Measurements from ENCODE around the gene HEBP2. TPM values are rescaled to one million over a fixed set of nuclear protein-coding genes. Genes with fewer than 3 reads are reported as not detected.

The HEBP2 gene
- total RNA-seq, 2 experiments from 2014 or later = 37.2 to 43.1 TPM

GRCh38 chr6:138403324-138403800 is 661 bp upstream of the HEBP2 start:
- peaks cover 4% of the 10 kb centered on the region for H3K27me3 Mint-ChIP-seq
- peak; percentile 24 for ATAC-seq
- DNase-seq = peak; percentile 59
- H3K36me3 Mint-ChIP-seq = peaks cover 17% of the 10 kb centered on the region
- no peaks in the 10 kb centered on the region for H3K9me3 Mint-ChIP-seq (ENCODE audit: low read depth)
- H3K4me3 Mint-ChIP-seq = peak overlapping the region; percentile 75
- CTCF ChIA-PET = interaction anchor here (0.5 to 3.3 kb wide), 10 partner anchors 9 to 287 kb away, joined by 3 to 18 read pairs (median 4); no protein-coding TSS in a partner anchor
- H3K4me1 Mint-ChIP-seq = peaks cover 16% of the 10 kb centered on the region
- peak overlapping the region; percentile 80 for H3K27ac Mint-ChIP-seq

DNA sequence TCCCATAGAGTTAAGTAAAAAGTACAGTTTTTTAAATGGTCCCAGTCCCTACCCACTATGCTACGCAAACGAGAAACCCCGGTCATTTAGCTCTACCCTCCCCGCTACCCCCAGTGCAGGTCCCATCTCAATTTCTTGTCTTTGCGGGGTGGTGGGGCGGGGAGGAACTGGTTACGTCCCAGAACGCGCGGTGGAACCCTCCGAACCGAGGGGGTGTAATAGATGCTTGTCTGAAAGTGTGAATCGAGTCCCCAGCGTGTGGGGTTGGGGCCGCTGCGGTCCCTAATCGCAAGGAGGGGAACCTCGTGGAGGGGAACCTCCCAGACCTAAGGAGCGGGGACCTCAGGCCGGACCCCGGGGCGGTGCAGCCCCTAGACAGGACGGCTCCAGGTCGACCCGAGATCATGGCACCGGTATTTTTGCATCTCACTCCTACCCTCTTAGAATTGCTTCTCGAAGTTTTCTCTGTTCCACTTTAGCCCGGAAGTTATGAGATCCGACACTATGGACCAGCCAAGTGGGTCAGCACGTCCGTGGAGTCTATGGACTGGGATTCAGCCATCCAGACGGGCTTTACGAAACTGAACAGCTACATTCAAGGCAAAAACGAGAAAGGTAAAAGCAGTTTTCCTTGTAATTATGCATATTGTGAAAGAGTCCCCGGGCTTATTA is 779 bp downstream of the HEBP2 start:
- peaks cover 4% of the 10 kb centered on the region for H3K27me3 Mint-ChIP-seq
- H3K9me3 Mint-ChIP-seq (ENCODE audit: low read depth) = no peaks in the 10 kb centered on the region
- CTCF ChIA-PET = interaction anchor here (1.0 to 3.3 kb wide), 7 partner anchors 11 to 399 kb away, joined by 4 to 18 read pairs (median 4); no protein-coding TSS in a partner anchor
- H3K4me1 Mint-ChIP-seq = peaks cover 25% of the 10 kb centered on the region
- DNase-seq (peak; percentile 55), ATAC-seq (no peak)
- peaks cover 28% of the 10 kb centered on the region for H3K36me3 Mint-ChIP-seq
- H3K4me3 Mint-ChIP-seq = peak overlapping the region; percentile 81
- peak overlapping the region; percentile 77 for H3K27ac Mint-ChIP-seq

DNA sequence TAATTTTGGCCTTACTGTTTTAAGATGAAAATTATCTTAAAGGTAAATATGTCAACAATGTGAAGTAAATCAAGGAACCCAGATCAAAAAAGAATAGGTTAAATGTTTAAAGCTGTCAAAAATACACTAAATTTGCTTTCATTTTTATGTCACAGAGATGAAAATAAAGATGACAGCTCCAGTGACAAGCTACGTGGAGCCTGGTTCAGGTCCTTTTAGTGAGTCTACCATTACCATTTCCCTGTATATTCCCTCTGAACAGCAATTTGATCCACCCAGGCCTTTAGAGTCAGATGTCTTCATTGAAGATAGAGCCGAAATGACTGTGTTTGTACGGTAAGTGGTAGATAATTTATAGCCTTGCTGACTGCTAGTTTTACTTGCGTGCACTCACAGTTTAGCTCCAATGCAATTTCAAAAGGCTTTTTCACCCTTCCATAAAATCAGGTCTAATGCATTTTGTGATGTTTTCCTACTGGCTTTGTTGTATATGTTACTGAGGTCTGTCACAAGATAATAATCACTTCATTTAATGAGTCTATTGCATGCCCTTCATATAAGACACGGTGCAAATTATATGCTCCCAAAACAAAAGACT is 1.9 kb downstream of the HEBP2 start:
- H3K27ac Mint-ChIP-seq = peak overlapping the region; percentile 37
- H3K27me3 Mint-ChIP-seq = peaks cover 4% of the 10 kb centered on the region
- CTCF ChIA-PET = interaction anchor here (1.2 to 1.4 kb wide), 2 partner anchors 103 to 290 kb away, joined by 4 read pairs; no protein-coding TSS in a partner anchor
- H3K4me3 Mint-ChIP-seq = peak overlapping the region; percentile 39
- H3K4me1 Mint-ChIP-seq = peaks cover 33% of the 10 kb centered on the region
- ATAC-seq (no peak), DNase-seq (no peak)
- no peaks in the 10 kb centered on the region for H3K9me3 Mint-ChIP-seq (ENCODE audit: low read depth)
- peaks cover 34% of the 10 kb centered on the region for H3K36me3 Mint-ChIP-seq

GRCh38 chr6:138406443-138406842 is 2.4 kb downstream of the HEBP2 start:
- Mint-ChIP-seq H3K27ac (peak overlapping the region; percentile 37), H3K36me3 (peaks cover 37% of the 10 kb centered on the region), H3K27me3 (peaks cover 4% of the 10 kb centered on the region), H3K4me3 (no peak overlapping the region), H3K4me1 (peaks cover 38% of the 10 kb centered on the region), H3K9me3 (ENCODE audit: low read depth) (no peaks in the 10 kb centered on the region)
- ATAC-seq = no peak
- no peak for DNase-seq
- CTCF ChIA-PET = interaction anchor here (1.2 to 1.4 kb wide), 2 partner anchors 103 to 290 kb away, joined by 4 read pairs; no protein-coding TSS in a partner anchor

DNA sequence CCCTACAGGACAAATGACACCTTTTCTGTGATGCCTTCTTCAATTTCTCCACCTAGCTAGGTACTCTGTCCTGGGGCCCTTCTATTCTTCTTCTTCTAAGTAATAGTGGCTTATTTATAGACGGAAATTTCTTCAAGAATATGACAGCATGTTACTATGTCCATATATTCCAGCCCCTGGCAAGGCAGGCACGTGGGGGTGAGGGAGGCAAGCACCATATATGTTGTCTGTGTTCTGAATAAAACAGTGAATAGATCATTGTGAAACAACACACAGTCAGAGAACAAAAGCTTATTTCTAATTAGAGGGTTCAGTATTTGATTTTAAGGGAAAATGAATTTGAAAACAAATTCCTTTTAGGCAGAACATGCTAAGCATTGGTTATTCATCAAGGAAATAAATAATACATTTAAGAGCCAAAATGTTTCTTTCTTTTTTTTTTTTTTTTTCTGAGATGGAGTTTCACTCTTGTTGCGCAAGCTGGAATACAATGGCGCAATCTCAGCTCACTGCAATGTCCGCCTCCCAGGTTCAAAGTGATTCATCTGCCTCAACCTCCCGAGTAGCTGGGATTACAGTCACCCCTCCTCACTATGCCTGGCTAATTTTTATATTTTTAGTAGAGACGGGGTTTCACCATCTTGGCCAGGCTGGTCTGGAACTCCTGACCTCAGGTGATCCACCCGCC is 6.2 kb downstream of the HEBP2 start:
- H3K9me3 Mint-ChIP-seq (ENCODE audit: low read depth) = no peaks in the 10 kb centered on the region
- no peaks in the 10 kb centered on the region for H3K27me3 Mint-ChIP-seq
- no peak overlapping the region for H3K4me3 Mint-ChIP-seq
- DNase-seq (no peak), ATAC-seq (no peak)
- H3K4me1 Mint-ChIP-seq = peaks cover 36% of the 10 kb centered on the region
- H3K27ac Mint-ChIP-seq = no peak overlapping the region
- peaks cover 62% of the 10 kb centered on the region for H3K36me3 Mint-ChIP-seq
- CTCF ChIA-PET = interaction anchor here (1.0 to 1.4 kb wide), 3 partner anchors 15 to 294 kb away, joined by 3 read pairs; no protein-coding TSS in a partner anchor

GRCh38 chr6:138410972-138411880 is 7.2 kb downstream of the HEBP2 start:
- CTCF ChIA-PET = interaction anchor here (0.9 to 1.3 kb wide), 2 partner anchors 14 to 100 kb away, joined by 3 to 4 read pairs; no protein-coding TSS in a partner anchor
- no peaks in the 10 kb centered on the region for H3K27me3 Mint-ChIP-seq
- peaks cover 60% of the 10 kb centered on the region for H3K36me3 Mint-ChIP-seq
- no peak for DNase-seq
- H3K4me3 Mint-ChIP-seq = no peak overlapping the region
- H3K27ac Mint-ChIP-seq = peak overlapping the region; percentile 66
- H3K9me3 Mint-ChIP-seq (ENCODE audit: low read depth) = no peaks in the 10 kb centered on the region
- H3K4me1 Mint-ChIP-seq = peaks cover 30% of the 10 kb centered on the region
- peak; percentile 83 for ATAC-seq

DNA sequence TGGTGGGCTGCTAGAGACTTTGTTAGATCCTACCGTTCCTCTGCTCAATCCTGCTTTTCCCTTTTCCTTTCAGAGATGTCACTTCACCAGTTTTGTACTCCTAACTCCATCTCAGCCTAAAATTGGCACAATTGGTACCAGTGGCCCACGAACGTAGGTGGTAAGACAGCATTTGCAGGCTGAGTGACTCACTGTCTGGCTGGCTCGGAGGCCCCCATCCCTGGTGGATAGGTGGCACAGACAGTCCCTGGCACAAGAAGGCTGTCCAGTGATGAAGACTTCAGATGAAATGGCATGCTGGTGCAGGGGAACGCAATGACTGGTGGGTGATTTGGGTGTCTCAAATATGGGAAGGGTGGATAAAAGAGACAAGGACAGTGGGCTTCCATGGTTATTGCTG is 11.1 kb downstream of the HEBP2 start:
- H3K27me3 Mint-ChIP-seq = no peaks in the 10 kb centered on the region
- CTCF ChIA-PET = no interaction called here
- H3K36me3 Mint-ChIP-seq = peaks cover 46% of the 10 kb centered on the region
- ATAC-seq = no peak
- no peak for DNase-seq
- H3K27ac Mint-ChIP-seq = no peak overlapping the region
- no peaks in the 10 kb centered on the region for H3K9me3 Mint-ChIP-seq (ENCODE audit: low read depth)
- H3K4me3 Mint-ChIP-seq = no peak overlapping the region
- peaks cover 17% of the 10 kb centered on the region for H3K4me1 Mint-ChIP-seq

- Mint-ChIP-seq H3K27ac (no peak overlapping the region), H3K9me3 (ENCODE audit: low read depth) (no peaks in the 10 kb centered on the region), H3K4me3 (no peak overlapping the region), H3K36me3 (peaks cover 42% of the 10 kb centered on the region), H3K4me1 (peaks cover 8% of the 10 kb centered on the region), H3K27me3 (no peaks in the 10 kb centered on the region)
- no peak for DNase-seq
- ATAC-seq = no peak
- CTCF ChIA-PET = interaction anchor here (1.0 to 1.6 kb wide), 2 partner anchors 11 to 93 kb away, joined by 5 read pairs; no protein-coding TSS in a partner anchor
These were observed 12.2 kb downstream of the HEBP2 start for GRCh38 chr6:138416206-138416605.

DNA sequence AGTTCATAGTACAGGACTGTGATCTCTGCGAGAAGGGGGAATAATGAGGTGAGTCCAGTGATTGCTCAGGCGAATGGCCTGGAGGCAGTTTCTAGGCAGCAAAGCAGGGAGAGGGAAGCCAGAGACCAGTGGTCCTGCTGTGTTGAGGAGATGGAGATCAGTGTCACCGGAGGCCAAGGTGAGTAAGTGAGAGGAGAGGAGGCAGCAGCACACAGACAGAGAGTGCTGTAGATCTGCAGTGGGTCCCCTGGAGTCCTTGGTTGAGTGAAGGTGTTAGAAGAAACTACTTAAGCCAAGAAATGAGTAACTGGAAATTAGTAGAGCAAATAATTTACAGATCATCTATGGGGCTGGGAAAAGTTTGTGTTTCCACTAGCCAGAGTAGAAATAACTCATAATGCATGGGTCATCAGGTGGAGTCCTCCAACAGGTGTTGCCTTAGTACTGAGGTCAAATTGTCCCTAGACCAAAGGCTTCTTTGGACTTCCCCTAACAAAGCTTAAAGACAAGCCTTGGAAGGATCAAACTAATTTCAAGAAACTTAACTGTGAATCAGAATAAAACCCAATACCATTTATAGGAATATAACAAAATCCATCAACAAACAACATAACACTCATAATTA is 13.6 kb downstream of the HEBP2 start:
- Mint-ChIP-seq H3K4me1 (no peaks in the 10 kb centered on the region), H3K27ac (no peak overlapping the region), H3K9me3 (ENCODE audit: low read depth) (no peaks in the 10 kb centered on the region), H3K36me3 (peaks cover 33% of the 10 kb centered on the region), H3K4me3 (no peak overlapping the region), H3K27me3 (no peaks in the 10 kb centered on the region)
- no peak for DNase-seq
- CTCF ChIA-PET = interaction anchor here (1.5 kb wide), 1 partner anchor 12 kb away, joined by 3 read pairs; no protein-coding TSS in a partner anchor
- ATAC-seq = no peak

DNA sequence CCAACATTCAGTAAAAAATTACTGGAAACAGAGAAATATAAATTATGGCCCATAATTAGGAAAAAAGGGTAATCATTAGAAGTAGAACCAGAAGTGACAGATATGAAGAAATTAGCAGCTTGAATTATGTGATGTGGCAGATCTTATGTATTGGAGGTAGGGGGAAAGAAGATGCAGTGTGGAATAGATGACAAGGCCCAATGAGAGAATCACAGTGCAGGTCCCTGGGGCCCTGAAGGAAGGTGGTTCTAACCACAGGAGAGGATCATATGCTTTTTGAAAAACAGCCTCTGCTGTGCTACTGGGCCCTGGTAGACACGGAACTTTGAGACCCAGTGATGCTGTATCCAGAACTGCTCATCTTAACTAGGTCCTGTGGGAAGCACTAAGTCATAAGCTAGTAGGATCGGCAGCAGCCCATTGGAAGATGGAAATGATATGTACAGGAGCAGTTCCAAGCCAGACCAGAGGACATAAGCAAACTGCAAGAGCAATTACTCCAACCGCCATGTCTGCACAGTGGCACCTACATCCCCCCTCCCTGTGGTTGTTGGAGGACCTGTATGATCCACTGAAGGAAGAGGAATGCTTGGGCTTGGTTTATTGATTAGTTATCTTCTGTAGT is 14.2 kb downstream of the HEBP2 start:
- ATAC-seq = no peak
- peaks cover 27% of the 10 kb centered on the region for H3K36me3 Mint-ChIP-seq
- H3K4me3 Mint-ChIP-seq = no peak overlapping the region
- H3K27ac Mint-ChIP-seq = peak overlapping the region; percentile 6
- CTCF ChIA-PET = interaction anchor here (1.5 kb wide), 1 partner anchor 11 kb away, joined by 3 read pairs; no protein-coding TSS in a partner anchor
- H3K4me1 Mint-ChIP-seq = peaks cover 2% of the 10 kb centered on the region
- H3K27me3 Mint-ChIP-seq = no peaks in the 10 kb centered on the region
- DNase-seq = no peak
- no peaks in the 10 kb centered on the region for H3K9me3 Mint-ChIP-seq (ENCODE audit: low read depth)

- CTCF ChIA-PET = interaction anchor here (1.4 kb wide), 1 partner anchor 10 kb away, joined by 5 read pairs; no protein-coding TSS in a partner anchor
- DNase-seq (no peak), ATAC-seq (no peak)
- peaks cover 17% of the 10 kb centered on the region for H3K36me3 Mint-ChIP-seq
- no peak overlapping the region for H3K4me3 Mint-ChIP-seq
- no peaks in the 10 kb centered on the region for H3K27me3 Mint-ChIP-seq
- H3K4me1 Mint-ChIP-seq = peaks cover 2% of the 10 kb centered on the region
- no peak overlapping the region for H3K27ac Mint-ChIP-seq
- no peaks in the 10 kb centered on the region for H3K9me3 Mint-ChIP-seq (ENCODE audit: low read depth)
These were observed 15.7 kb downstream of the HEBP2 start for GRCh38 chr6:138419766-138420165.

GRCh38 chr6:138420356-138420755 is 16.3 kb downstream of the HEBP2 start:
- H3K27ac Mint-ChIP-seq = no peak overlapping the region
- ATAC-seq = no peak
- H3K4me3 Mint-ChIP-seq = no peak overlapping the region
- no peaks in the 10 kb centered on the region for H3K9me3 Mint-ChIP-seq (ENCODE audit: low read depth)
- DNase-seq = no peak
- H3K27me3 Mint-ChIP-seq = no peaks in the 10 kb centered on the region
- H3K36me3 Mint-ChIP-seq = peaks cover 13% of the 10 kb centered on the region
- CTCF ChIA-PET = interaction anchor here (1.4 kb wide), 1 partner anchor 9 kb away, joined by 5 read pairs; no protein-coding TSS in a partner anchor
- H3K4me1 Mint-ChIP-seq = peaks cover 2% of the 10 kb centered on the region

Data from activated CD8-positive, alpha-beta memory T cell treated with anti-CD3 and anti-CD28 coated beads, Interleukin-2, amount 10 ng/mL, durations not matched to agents 7 days and 5 days (primary cell).